ENCODE data around the gene WDR72. TPM values are rescaled to one million over a fixed set of nuclear protein-coding genes. Genes with fewer than 3 reads are reported as not detected.

Gene WDR72
- total and polyA plus RNA-seq, 7 donors = under 0.01 to 3.6 (median 0.22) TPM; not detected in 1

- no peak for TF ChIP-seq EP300 (IDR thresholded peaks at IDR 0.05)
- TF ChIP-seq POLR2AphosphoS5 (IDR thresholded peaks at IDR 0.05) = no peak
- TF ChIP-seq, protein P1, sequence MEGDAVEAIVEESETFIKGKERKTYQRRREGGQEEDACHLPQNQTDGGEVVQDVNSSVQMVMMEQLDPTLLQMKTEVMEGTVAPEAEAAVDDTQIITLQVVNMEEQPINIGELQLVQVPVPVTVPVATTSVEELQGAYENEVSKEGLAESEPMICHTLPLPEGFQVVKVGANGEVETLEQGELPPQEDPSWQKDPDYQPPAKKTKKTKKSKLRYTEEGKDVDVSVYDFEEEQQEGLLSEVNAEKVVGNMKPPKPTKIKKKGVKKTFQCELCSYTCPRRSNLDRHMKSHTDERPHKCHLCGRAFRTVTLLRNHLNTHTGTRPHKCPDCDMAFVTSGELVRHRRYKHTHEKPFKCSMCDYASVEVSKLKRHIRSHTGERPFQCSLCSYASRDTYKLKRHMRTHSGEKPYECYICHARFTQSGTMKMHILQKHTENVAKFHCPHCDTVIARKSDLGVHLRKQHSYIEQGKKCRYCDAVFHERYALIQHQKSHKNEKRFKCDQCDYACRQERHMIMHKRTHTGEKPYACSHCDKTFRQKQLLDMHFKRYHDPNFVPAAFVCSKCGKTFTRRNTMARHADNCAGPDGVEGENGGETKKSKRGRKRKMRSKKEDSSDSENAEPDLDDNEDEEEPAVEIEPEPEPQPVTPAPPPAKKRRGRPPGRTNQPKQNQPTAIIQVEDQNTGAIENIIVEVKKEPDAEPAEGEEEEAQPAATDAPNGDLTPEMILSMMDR (IDR thresholded peaks at IDR 0.05) = no peak
- TF ChIP-seq POLR2A (IDR thresholded peaks at IDR 0.05) = no peak
- Histone ChIP-seq H3K27ac (no peak overlapping the region), H3K36me3 (no peaks in the 10 kb centered on the region), H3K9me3 (no peaks in the 10 kb centered on the region), H3K4me1 (no peaks in the 10 kb centered on the region), H3K4me3 (no peak overlapping the region), H3K27me3 (no peaks in the 10 kb centered on the region)
- WGBS, 2 donors = 86 to 87% methylated on average over 3 of the region's 3 CpGs
- intact Hi-C loops (cut with DNase I) = no loop called here
- no peak for DNase-seq
Observed at GRCh38 chr15:53472210-53472609, 287.3 kb downstream of the WDR72 start.

DNA sequence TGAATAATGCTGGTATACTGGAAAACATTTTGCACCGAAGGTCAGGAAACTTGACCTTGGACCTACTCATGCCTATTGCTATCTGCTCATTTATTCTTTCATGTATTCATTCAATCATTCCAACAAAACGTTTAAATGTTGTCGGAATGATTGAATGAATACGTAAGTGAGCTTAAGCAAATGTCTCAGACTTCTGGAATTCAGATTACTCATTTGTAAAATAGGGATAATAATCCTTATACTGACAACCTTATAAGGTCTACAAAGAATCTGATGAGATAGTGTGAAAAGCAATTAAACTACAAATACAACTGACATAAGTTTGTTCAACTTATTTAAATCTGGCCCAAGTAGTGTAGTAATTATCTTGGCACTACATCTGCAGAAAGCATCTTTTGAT is 288.7 kb downstream of the WDR72 start:
- H3K36me3 ChIP-seq = no peaks in the 10 kb centered on the region
- no peaks in the 10 kb centered on the region for H3K9me3 ChIP-seq
- DNase-seq = no peak
- H3K27ac ChIP-seq = no peak overlapping the region
- no peak overlapping the region for H3K4me3 ChIP-seq
- intact Hi-C loops (cut with DNase I) = no loop called here
- 91 to 92% methylated on average over 4 of the region's 4 CpGs for WGBS, 2 donors
- TF ChIP-seq POLR2A (IDR thresholded peaks at IDR 0.05) (no peak), POLR2AphosphoS5 (IDR thresholded peaks at IDR 0.05) (no peak), EP300 (IDR thresholded peaks at IDR 0.05) (no peak)
- TF ChIP-seq, protein P1 (IDR thresholded peaks at IDR 0.05) = no peak
- no peaks in the 10 kb centered on the region for H3K4me1 ChIP-seq
- H3K27me3 ChIP-seq = no peaks in the 10 kb centered on the region

DNA sequence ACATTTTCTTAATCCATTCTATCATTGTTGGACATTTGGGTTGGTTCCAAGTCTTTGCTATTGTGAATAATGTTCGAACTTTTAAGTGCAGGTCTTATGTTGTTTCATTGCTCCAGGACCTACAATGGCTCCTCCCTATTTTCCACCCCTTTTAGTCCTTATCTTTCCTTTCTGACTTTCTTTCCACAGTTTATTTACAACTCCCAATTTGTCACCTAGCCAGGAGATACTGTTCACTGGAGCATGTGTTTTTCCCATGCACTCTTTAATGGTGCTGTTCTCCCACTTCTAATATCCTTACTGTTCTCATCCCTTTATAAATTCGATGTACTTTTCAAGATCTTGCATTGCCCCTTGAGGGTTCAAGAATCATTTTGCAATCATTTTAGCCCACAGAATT is 290.0 kb downstream of the WDR72 start:
- intact Hi-C loops (cut with DNase I) = no loop called here
- no peak for DNase-seq
- TF ChIP-seq POLR2AphosphoS5 (IDR thresholded peaks at IDR 0.05) (no peak), EP300 (IDR thresholded peaks at IDR 0.05) (no peak), POLR2A (IDR thresholded peaks at IDR 0.05) (no peak)
- TF ChIP-seq, protein P1 (IDR thresholded peaks at IDR 0.05) = no peak
- WGBS, 2 donors = 95% methylated on average over 2 of the region's 2 CpGs
- Histone ChIP-seq H3K27ac (no peak overlapping the region), H3K9me3 (no peaks in the 10 kb centered on the region), H3K36me3 (no peaks in the 10 kb centered on the region), H3K4me1 (no peaks in the 10 kb centered on the region), H3K27me3 (no peaks in the 10 kb centered on the region), H3K4me3 (no peak overlapping the region)

Small RNA genes within 50 kb of the gene (small RNA-seq; reads per million reads assigned to genes)
- gene RNU2-53P (0 reads per million in 3 donors), gene RNU6-449P (0 reads per million in 3 donors)

Other genes starting within 250 kb of the WDR72 start
- 1 to 10 TPM; 1.1 to 1.7 (median 1.6) TPM for gene UNC13C, start 218.8 kb upstream of the WDR72 start, total RNA-seq
- gene UNC13C, start 218.8 kb upstream of the WDR72 start, polyA plus RNA-seq = under 1 TPM in 2 of 3 donors, not detected in 1; under 0.01 to 0.07 TPM